ENCODE results near the gene PPARG. TPM values are rescaled to one million over a fixed set of nuclear protein-coding genes. Genes with fewer than 3 reads are reported as not detected.

PPARG gene
- total and polyA plus RNA-seq, 9 donors = 12.8 to 53.6 (median 32.4) TPM

DNA sequence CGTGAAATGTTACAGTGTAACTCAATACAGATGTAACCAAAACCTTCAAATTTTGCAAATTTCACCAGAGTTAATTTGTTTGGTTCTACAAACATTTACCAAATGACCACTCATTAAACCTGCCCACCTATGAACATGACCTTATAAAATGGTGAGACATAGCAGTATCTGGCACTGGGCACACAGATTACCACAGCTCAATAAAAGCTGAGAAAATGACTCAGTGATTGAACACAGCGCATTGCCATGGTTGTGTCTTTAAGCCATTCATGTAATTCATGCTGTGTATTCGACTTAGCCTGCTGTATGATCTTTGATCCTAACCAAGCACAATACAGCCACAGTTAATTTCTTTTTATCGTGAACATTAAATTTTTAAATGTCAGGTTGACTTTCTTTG, 11.3 kb downstream of the PPARG start:
- Histone ChIP-seq H3K27ac (no peak overlapping the region), H3K4me3 (no peak overlapping the region), H3K9me3 (no peaks in the 10 kb centered on the region), H3K27me3 (no peaks in the 10 kb centered on the region), H3K36me3 (no peaks in the 10 kb centered on the region), H3K4me1 (ENCODE audit: insufficient read depth) (peaks cover 6% of the 10 kb centered on the region)
- DNase-seq = no peak
- intact Hi-C loops (cut with DNase I) = no loop called here
- no peak for TF ChIP-seq EP300 (IDR thresholded peaks at IDR 0.05)
- no peak for TF ChIP-seq CTCF (IDR thresholded peaks at IDR 0.05)
- no peak for TF ChIP-seq POLR2A (IDR thresholded peaks at IDR 0.05)
- 73 to 84% (median 79%) methylated on average over 4 of the region's 4 CpGs for WGBS, 3 donors

GRCh38 chr3:12301031-12301430, 12.2 kb downstream of the PPARG start:
- TF ChIP-seq POLR2A (IDR thresholded peaks at IDR 0.05) = no peak
- no peak for TF ChIP-seq EP300 (IDR thresholded peaks at IDR 0.05)
- no peak for TF ChIP-seq CTCF (IDR thresholded peaks at IDR 0.05)
- Histone ChIP-seq H3K36me3 (no peaks in the 10 kb centered on the region), H3K27ac (no peak overlapping the region), H3K9me3 (no peaks in the 10 kb centered on the region), H3K27me3 (no peaks in the 10 kb centered on the region), H3K4me1 (ENCODE audit: insufficient read depth) (peaks cover 6% of the 10 kb centered on the region), H3K4me3 (no peak overlapping the region)
- 45 to 63% (median 56%) methylated on average over 2 of the region's 2 CpGs for WGBS, 3 donors
- DNase-seq = no peak
- intact Hi-C loops (cut with DNase I) = no loop called here

- Histone ChIP-seq H3K27ac (no peak overlapping the region), H3K36me3 (no peaks in the 10 kb centered on the region), H3K4me1 (ENCODE audit: insufficient read depth) (peaks cover 4% of the 10 kb centered on the region), H3K4me3 (no peak overlapping the region), H3K27me3 (no peaks in the 10 kb centered on the region), H3K9me3 (no peaks in the 10 kb centered on the region)
- no peak for DNase-seq
- TF ChIP-seq POLR2A (IDR thresholded peaks at IDR 0.05) = no peak
- no peak for TF ChIP-seq EP300 (IDR thresholded peaks at IDR 0.05)
- no peak for TF ChIP-seq CTCF (IDR thresholded peaks at IDR 0.05)
- WGBS, 3 donors = 88 to 90% (median 88%) methylated on average over 1 of the region's 1 CpG
- intact Hi-C loops (cut with DNase I) = no loop called here
These were observed 12.6 kb downstream of the PPARG start for GRCh38 chr3:12301513-12301912.

- WGBS, 3 donors = 88 to 90% (median 89%) methylated on average over 6 of the region's 6 CpGs
These were observed 13.7 kb downstream of the PPARG start for GRCh38 chr3:12302564-12302963.

More at GRCh38 chr3:12302564-12302963, 13.7 kb downstream of the PPARG start:
- Histone ChIP-seq H3K9me3 (no peaks in the 10 kb centered on the region), H3K36me3 (no peaks in the 10 kb centered on the region), H3K4me1 (ENCODE audit: insufficient read depth) (peaks cover 4% of the 10 kb centered on the region), H3K27me3 (no peaks in the 10 kb centered on the region), H3K4me3 (no peak overlapping the region), H3K27ac (no peak overlapping the region)
- no peak for TF ChIP-seq CTCF (IDR thresholded peaks at IDR 0.05)
- no peak for TF ChIP-seq EP300 (IDR thresholded peaks at IDR 0.05)
- TF ChIP-seq POLR2A (IDR thresholded peaks at IDR 0.05) = no peak
- intact Hi-C loops (cut with DNase I) = no loop called here
- DNase-seq = no peak
